Peyer's patch (tissue), 4 donors: ENCODE results near the gene UGT2B15. TPM values are rescaled to one million over a fixed set of nuclear protein-coding genes. Genes with fewer than 3 reads are reported as not detected.

Experiments used
- DNase-seq, 3 donors: peaks; one replicate each; pipeline ENCODE4 v3.0.0-alpha.2; 2017 to 2019
- H3K27ac ChIP-seq, 4 donors: fragments of 200-600 bp; sonication (generic); one replicate each; pipeline ENCODE4 v1.5.1; 2016 to 2019
- H3K27me3 ChIP-seq, 2 donors: fragments of 200-600 bp; sonication (generic); one replicate each; pipeline ENCODE4 v1.5.1; 2019
- H3K36me3 ChIP-seq, 3 donors: fragments of 200-600 bp; sonication (generic); one replicate each; pipeline ENCODE4 v1.5.1; 2016 to 2019
- H3K4me1 ChIP-seq, 4 donors: fragments of 200-600 bp; sonication (generic); one replicate each; pipeline ENCODE4 v1.5.1; 2016 to 2019
- H3K4me3 ChIP-seq, 4 donors: fragments of 200-600 bp; sonication (generic); 1 replicate in 3 of 4; 2 replicates in 1 of 4; pipeline ENCODE4 v1.5.1; 2016 to 2019; ENCODE audit warnings: mild to moderate bottlenecking in 1 of 4
- H3K9me3 ChIP-seq, 4 donors: fragments of 200-600 bp; sonication (generic); one replicate each; pipeline ENCODE4 v1.5.1; 2016 to 2019; ENCODE audit warnings: mild to moderate bottlenecking in 1 of 4
- CTCF ChIP-seq, 6 experiments: fragments of 450-650 bp in 4 of 6; fragments of 200-600 bp in 2 of 6; sonication (generic) in 1 of 6; IDR thresholded peaks; one replicate each; pipeline ENCODE4 v1.5.1; 2017 to 2019; ENCODE audit warnings: antibody characterized with exemption in 6 of 6, mild to moderate bottlenecking in 3 of 6, moderate library complexity in 1 of 6
- POLR2A ChIP-seq, 2 donors: fragments of 450-650 bp; IDR thresholded peaks; one replicate each; pipeline ENCODE4 v1.5.1; 2017; ENCODE audit warnings: antibody characterized with exemption in 2 of 2, mild to moderate bottlenecking in 2 of 2, moderate library complexity in 2 of 2
- total RNA-seq, 4 donors: library from RNA; depleted of rRNA; stranded (reverse); fragments of >200 nt; gene quantifications; one replicate each; pipeline ENCODE4 v1.1.0, GENCODE V29; 2016

Gene UGT2B15
- total RNA-seq, 4 donors from 2014 or later, result 13.0 to 76.4 (median 24.0) TPM; not detected in 1

GRCh38 chr4:68597482-68597881 lies 73.0 kb downstream of the UGT2B15 start:
- Histone ChIP-seq H3K36me3 (no peaks in the 10 kb centered on the region), H3K27me3 (no peaks in the 10 kb centered on the region), H3K9me3 (no peaks in the 10 kb centered on the region), H3K4me3 (no peak overlapping the region), H3K4me1 (no peaks in the 10 kb centered on the region), H3K27ac (peak overlapping the region in 1 of 4 donors; percentile 30)
- no peak for DNase-seq
- TF ChIP-seq CTCF (IDR thresholded peaks at IDR 0.05) (no peak), POLR2A (IDR thresholded peaks at IDR 0.05) (no peak)

Other genes with a start within 250 kb of the UGT2B15 start
- gene TMPRSS11E, start 223.2 kb downstream of the UGT2B15 start, total RNA-seq, result not detected
- gene UGT2B17, start 94.3 kb downstream of the UGT2B15 start, total RNA-seq, result 1,000 to 10,000 TPM in 1 of 4 donors, 100 to 1,000 TPM in 2, 1 to 10 TPM in 1; 4.1 to 1,553 (median 328) TPM
- gene UGT2B10, start 145.3 kb upstream of the UGT2B15 start, total RNA-seq, result not detected